Endothelial cell of umbilical vein (primary cell): Measurements from ENCODE around the gene DCC.

Experiments used
- CTCF ChIP-seq, 2 donors: IDR thresholded peaks; 1 replicate in 1 of 2; 2 replicates in 1 of 2; pipeline ENCODE4 v1.5.1; 2011; ENCODE audit warnings: low read length in 2 of 2, mild to moderate bottlenecking in 2 of 2, moderate library complexity in 2 of 2, control low read depth in 1 of 2, inconsistent platforms in 1 of 2, low read depth in 1 of 2; ENCODE audit not compliant: insufficient read depth in 1 of 2; ENCODE audit errors: extremely low read depth in 1 of 2
- EZH2 ChIP-seq: IDR thresholded peaks from 2 replicates; pipeline ENCODE4 v1.6.1; 2012; ENCODE audit warnings: borderline replicate concordance, low read depth, mild to moderate bottlenecking, moderate library complexity, low read length, inconsistent platforms; ENCODE audit not compliant: severe bottlenecking
- POLR2A ChIP-seq: IDR thresholded peaks from 2 replicates; pipeline ENCODE4 v1.6.1; 2012; ENCODE audit warnings: low read depth, mild to moderate bottlenecking, control low read depth, low read length
- POLR2AphosphoS5 ChIP-seq: IDR thresholded peaks from 2 replicates; pipeline ENCODE4 v1.6.1; 2012; ENCODE audit warnings: low read depth, mild to moderate bottlenecking, control low read depth, low read length, moderate library complexity; ENCODE audit not compliant: insufficient read depth

GRCh38 chr18:53040286-53040685 lies 700.3 kb downstream of the DCC start:
- TF ChIP-seq CTCF (IDR thresholded peaks at IDR 0.05; ENCODE audit: extremely low read depth in 1 of 2, insufficient read depth in 1 of 2, low read depth in 1 of 2, low read length in 2 of 2): no peak
- no peak for TF ChIP-seq POLR2AphosphoS5
- no peak for TF ChIP-seq POLR2A
- TF ChIP-seq EZH2: no peak
